CD4-positive, alpha-beta T cell treated with Interleukin-21 for 1 hour (primary cell): ENCODE data around the gene GTF2F1.
A peak's percentile ranks its signal among the peaks of the same experiment; 100 is the strongest.
"Not testable (repeated sequence)": the region's sequence is repeated elsewhere in the genome, so short reads cannot be mapped to it uniquely, and the experiment has no call there.

Experiments used
- DNase-seq: peaks from one replicate; pipeline ENCODE4 v3.0.0-alpha.2; 2020

Gene GTF2F1

GRCh38 chr19:6417713-6418561 lies 25.0 kb upstream of the GTF2F1 start:
- DNase-seq: no peak

DNA sequence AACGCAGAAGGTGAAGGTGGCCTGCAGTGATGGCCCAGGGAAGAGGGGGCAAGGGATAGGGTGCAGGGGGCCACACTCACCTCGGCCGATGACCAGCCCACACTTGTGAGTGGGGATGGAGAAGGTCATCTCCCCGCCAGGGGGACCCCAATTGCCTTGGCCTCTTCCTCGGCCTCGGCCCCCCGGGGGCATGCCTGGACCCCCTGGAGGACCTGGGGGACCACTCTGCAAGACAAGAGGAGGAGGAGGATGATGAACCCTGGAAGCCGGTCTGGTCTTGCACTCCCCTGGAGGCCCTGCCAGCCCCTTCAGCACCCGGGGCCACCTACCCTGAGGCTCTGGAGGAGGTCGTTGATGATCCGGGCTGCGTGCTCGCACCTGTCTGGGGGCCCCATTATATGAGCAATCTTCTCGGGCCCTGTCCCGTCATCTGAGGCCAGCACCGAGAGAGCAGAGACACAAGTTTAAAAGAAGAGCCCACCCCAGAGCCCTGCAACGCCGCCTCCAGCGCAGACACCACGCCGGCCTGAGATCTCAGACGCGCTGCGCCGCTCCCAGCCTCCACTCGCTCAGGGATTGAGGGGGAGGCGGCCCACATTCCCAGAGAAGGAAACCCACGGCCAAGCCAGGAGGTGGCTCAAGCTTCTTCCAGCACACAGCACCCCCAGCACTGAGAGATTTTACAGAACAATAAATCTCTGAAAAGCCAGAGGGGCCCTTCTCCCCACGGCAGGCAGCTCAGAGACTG lies 23.9 kb upstream of the GTF2F1 start:
- DNase-seq: no peak

- DNase-seq: no peak
Measured at GRCh38 chr19:6415591-6416190, 22.7 kb upstream of the GTF2F1 start.

- DNase-seq: no peak
Measured at GRCh38 chr19:6414793-6415590, 22.0 kb upstream of the GTF2F1 start.

- DNase-seq: no peak
Measured at GRCh38 chr19:6413721-6414643, 21.0 kb upstream of the GTF2F1 start.

- no peak for DNase-seq
Measured at GRCh38 chr19:6413291-6413690, 20.3 kb upstream of the GTF2F1 start.

DNA sequence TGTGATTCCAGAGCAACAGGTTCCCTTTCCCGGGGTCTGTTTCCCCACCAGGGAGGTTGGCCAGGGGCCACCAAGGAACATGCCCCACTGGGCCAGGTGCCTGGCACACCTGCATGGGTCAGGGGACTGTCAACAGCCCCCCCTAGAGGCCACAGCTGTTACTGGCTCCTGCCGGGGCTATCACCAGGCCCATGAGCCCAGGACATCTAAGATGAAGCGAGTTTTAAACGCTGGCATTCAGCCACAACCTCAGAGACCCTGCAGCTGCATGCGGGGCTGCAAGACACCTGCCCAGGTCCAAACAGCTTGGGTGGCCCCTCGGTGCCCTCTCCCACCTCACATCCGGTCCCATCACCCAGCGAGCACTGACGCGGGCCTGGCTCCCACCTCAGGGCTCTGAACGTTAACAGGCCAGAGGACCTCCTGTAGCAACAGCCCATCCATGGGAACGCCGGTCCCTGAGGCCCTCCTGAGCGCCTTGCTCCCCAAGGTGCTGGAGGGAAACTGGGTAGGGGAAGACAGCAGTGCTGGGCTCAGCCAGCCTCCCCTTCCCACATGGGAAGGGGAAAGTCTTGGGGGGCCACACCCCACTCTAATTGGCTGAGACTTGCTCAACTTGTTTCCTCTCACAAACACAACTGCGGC lies 19.6 kb upstream of the GTF2F1 start:
- DNase-seq: peak; percentile 54

- DNase-seq: no peak
Measured at GRCh38 chr19:6412061-6412446, 19.1 kb upstream of the GTF2F1 start.

DNA sequence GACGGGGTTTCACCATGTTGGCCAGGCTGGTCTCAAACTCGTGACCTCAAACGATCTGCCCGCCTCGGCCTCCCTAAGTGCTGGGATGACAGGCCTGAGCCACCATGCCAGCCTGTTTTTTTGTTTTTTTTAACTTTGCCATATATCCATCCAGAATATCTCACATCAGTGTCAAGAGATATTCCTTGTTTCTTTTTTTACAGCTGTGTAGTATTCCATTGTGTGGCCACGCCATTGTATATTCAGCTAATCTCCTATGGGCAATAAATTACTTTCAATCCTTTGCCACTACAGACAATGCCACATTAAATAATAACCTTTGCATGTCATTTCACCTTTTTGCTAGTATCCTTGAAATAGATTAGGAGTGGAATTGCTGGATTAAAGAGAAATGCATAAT lies 16.4 kb upstream of the GTF2F1 start:
- DNase-seq: no peak

GRCh38 chr19:6406401-6406800 lies 13.4 kb upstream of the GTF2F1 start:
- no peak for DNase-seq

DNA sequence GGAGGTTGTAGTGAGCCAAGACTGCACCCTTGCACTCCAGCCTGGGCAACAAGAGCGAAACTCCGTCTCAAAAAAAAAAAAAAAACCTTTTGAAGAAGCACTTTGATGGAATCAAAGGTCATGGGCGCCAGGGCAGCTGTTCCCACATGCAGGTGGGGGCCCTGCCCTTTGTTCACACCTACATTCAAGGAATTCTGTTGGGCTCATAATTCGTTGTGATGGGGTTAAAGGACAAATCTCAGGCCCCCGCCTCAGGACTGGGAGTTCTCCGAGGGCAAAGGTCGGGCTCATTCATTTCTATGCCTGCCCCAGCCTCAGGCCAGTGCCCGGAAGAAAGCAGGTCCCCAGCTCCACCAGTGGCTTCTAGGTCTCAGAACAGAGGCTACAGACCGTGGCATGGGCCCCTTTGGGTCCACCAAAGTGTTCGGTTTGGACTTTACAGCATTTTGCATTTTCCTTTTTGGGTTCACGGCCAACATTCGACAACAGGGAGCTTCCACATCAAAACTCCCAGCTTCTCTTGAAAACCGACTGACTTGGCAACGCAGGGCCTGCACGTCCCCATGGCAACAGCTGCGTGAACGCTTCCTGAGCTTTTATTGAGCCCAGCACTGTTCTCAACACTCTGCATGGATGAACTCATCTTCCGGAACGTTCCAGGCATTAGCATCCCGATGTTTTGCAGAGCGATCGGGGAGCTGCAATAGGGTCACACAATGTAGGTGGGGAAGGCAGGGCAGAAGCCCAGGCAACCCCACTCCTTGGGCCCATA lies 10.1 kb upstream of the GTF2F1 start:
- DNase-seq: no peak

DNA sequence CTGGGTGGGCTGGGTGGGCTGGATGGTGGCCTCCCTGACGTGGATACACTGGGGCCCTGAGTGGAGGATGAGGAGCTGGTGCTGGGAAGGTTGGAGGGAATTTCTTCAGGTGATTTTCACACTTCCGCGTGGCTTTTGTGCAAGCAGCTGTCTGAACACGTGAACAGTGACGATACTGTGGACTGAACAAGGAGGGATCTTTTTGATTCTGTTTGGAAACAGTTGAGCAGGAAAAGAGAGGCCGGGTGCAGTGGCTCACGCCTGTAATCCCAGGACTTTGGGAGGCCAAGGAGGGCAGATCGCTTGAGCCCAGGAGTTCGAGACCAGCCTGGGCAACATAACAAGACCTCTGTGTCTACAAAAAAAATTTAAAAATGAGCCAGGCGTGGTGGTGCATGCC lies 9.1 kb upstream of the GTF2F1 start:
- DNase-seq: no peak

DNA sequence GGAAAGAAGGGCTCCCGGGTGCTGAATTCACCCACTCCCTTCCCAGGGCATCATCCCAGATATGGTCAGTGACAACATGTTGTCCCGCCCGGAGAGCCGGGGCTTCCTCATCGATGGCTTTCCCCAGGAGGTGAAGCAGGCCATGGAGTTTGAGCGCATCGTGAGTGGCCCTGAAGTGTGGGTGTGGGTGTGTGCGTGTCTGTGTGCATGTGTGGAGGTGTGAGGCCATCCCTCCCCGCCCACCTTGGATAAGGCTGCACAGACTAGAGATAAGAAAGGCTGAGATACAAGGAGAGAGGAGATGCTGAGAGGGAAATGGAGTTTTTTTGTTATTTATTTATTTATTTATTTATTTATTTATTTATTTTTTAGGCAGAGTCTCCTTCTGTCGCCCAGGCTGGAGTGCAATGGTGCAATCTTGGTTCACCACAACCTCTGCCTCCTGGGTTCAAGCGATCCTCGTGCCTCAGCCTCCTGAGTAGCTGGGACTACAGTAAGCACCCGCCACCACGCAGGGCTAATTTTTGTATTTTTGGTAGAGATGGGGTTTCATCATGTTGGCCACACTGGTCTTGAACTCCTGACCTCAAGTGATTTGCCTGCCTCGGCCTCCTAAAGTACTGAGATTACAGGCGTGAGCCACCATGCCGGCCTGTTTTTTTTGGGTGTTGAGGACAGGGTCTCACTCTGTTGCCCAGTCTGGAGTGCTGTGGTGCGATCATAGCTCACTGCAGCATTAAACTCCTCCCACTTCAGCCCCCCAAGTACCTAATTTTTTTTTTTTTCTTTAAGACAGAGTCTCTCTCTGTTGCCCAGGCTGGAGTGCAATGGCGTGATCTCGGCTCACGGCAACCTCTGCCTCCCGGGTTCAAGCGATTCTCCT lies 7.3 kb upstream of the GTF2F1 start:
- DNase-seq: not testable (repeated sequence)

DNA sequence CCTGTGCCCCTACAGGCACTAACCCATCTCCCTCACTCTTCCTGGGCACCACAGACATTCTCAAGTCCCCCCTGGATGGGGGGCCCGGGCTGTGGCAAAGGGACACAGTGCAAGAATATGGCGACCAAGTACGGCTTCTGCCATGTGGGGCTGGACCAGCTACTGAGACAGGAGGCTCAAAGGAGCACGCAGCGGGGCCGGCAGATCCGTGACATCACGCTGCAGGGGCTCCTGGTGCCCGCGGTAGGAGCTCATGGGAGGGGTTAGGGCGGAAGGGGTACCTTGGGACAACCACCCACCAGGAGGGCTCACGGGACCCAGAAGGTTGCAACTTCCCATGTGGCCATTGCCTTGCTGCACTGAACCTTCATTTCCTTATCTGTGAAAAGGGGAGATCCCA lies 3.3 kb upstream of the GTF2F1 start:
- DNase-seq: no peak

DNA sequence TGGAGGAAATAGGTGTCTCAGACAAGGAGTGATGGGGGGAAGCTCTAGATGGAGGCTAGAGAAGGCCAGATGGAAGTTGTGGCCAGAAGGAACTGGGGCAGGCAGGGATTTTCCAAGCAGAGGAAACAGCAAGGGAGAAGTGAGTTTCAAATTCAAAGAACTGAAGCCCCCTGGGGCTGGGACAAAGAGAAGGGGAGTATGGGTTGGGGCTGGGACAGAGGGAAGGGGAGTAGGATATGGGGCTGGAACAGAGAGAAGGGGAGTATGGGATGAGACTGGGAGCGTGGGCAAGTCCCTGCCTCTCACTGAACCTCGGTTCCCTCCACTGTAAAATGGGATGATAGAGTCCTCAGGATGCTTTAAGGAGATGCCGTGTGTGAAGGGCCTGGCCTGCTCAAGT lies 1.9 kb upstream of the GTF2F1 start:
- no peak for DNase-seq

DNA sequence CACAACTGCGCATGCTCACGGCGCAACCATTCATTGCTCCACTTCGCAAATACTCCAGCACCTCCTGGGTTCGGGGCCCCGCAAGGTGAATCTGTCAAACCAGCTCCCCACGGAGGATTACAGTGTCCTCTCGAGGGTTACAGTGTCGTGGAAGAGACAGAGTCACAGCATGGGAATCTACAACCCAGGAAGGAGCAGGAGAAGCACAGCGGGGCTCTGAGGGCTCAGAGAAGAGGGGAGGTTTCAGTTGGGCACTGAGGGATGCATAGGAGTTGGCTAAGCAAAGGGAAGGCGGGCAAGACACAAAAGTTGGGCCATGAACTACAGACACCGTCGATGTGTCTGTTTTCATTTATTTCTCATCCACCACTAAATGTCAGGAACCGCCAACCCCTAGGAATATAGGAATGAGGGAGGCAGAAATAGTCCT lies 1.0 kb upstream of the GTF2F1 start:
- DNase-seq: peak; percentile 80

GRCh38 chr19:6392221-6393073 lies 517 bp downstream of the GTF2F1 start:
- peak; percentile 3 for DNase-seq

- DNase-seq: no peak
Measured at GRCh38 chr19:6387372-6387771, 5.6 kb downstream of the GTF2F1 start.
